GM18868 (cell line): ENCODE data around the gene KIZ.
"Not testable (repeated sequence)": the region's sequence is repeated elsewhere in the genome, so short reads cannot be mapped to it uniquely, and the experiment has no call there.

Experiments
- ATAC-seq: cut with Tn5 transposase; IDR thresholded peaks from one replicate; pipeline ENCODE4 v1.9.1; 2021; ENCODE audit warnings: mild to moderate bottlenecking, moderate library complexity; ENCODE audit not compliant: unreplicated experiment

KIZ gene

GRCh38 chr20:21224217-21224616, 98.3 kb downstream of the KIZ start:
- ATAC-seq: no peak

GRCh38 chr20:21225215-21225947, 99.5 kb downstream of the KIZ start:
- ATAC-seq: no peak

- ATAC-seq: peak; percentile 92
Measured at GRCh38 chr20:21228511-21228910, 102.6 kb downstream of the KIZ start.

GRCh38 chr20:21229163-21229562, 103.3 kb downstream of the KIZ start:
- no peak for ATAC-seq

- ATAC-seq: no peak
Measured at GRCh38 chr20:21230220-21230619, 104.3 kb downstream of the KIZ start.

GRCh38 chr20:21230686-21231085, 104.8 kb downstream of the KIZ start:
- no peak for ATAC-seq

- ATAC-seq: no peak
Measured at GRCh38 chr20:21232546-21233280, 106.8 kb downstream of the KIZ start.

GRCh38 chr20:21234324-21234723, 108.4 kb downstream of the KIZ start:
- ATAC-seq: no peak

GRCh38 chr20:21234806-21235483, 109.1 kb downstream of the KIZ start:
- no peak for ATAC-seq

GRCh38 chr20:21235484-21236445, 109.9 kb downstream of the KIZ start:
- ATAC-seq: peak; percentile 58

- no peak for ATAC-seq
Measured at GRCh38 chr20:21237956-21238799, 112.3 kb downstream of the KIZ start.

GRCh38 chr20:21238818-21239536, 113.1 kb downstream of the KIZ start:
- ATAC-seq: no peak

GRCh38 chr20:21240394-21240793, 114.5 kb downstream of the KIZ start:
- ATAC-seq: no peak

- ATAC-seq: no peak
Measured at GRCh38 chr20:21241406-21241805, 115.5 kb downstream of the KIZ start.

GRCh38 chr20:21243811-21244210, 117.9 kb downstream of the KIZ start:
- ATAC-seq: no peak

GRCh38 chr20:21244808-21245207, 118.9 kb downstream of the KIZ start:
- ATAC-seq: no peak

GRCh38 chr20:21246161-21246560, 120.3 kb downstream of the KIZ start:
- no peak for ATAC-seq

- not testable (repeated sequence) for ATAC-seq
Measured at GRCh38 chr20:21247603-21248095, 121.8 kb downstream of the KIZ start.

- ATAC-seq: no peak
Measured at GRCh38 chr20:21251278-21251677, 125.4 kb downstream of the KIZ start.
